Fibroblast of lung (primary cell): ENCODE data around the gene JTB. TPM values are rescaled to one million over a fixed set of nuclear protein-coding genes. Genes with fewer than 3 reads are reported as not detected.

Experiments
- DNase-seq, 2 donors: peaks; one replicate each; pipeline versions ENCODE4 v3.0.0 to v3.0.0-alpha.2; 2010; ENCODE audit warnings: low read depth in 2 of 2
- H2AFZ ChIP-seq: 2 replicates; pipeline ENCODE4 v1.5.1; 2012; ENCODE audit warnings: low read length, control low read depth, inconsistent platforms
- H3K27ac ChIP-seq: 2 replicates; pipeline ENCODE4 v1.5.1; 2011; ENCODE audit warnings: low read length, control low read depth; ENCODE audit not compliant: insufficient read depth
- H3K27me3 ChIP-seq: 2 replicates; pipeline ENCODE4 v1.5.1; 2011; ENCODE audit warnings: mild to moderate bottlenecking, low read length; ENCODE audit not compliant: control insufficient read depth, insufficient read depth
- H3K36me3 ChIP-seq: 2 replicates; pipeline ENCODE4 v1.5.1; 2011; ENCODE audit warnings: low read length; ENCODE audit not compliant: control insufficient read depth, insufficient read depth
- H3K4me1 ChIP-seq: 2 replicates; pipeline ENCODE4 v1.5.1; 2011; ENCODE audit warnings: low read length; ENCODE audit not compliant: control insufficient read depth, insufficient read depth; ENCODE audit errors: extremely low read depth
- H3K4me2 ChIP-seq: 2 replicates; pipeline ENCODE4 v1.5.1; 2011; ENCODE audit warnings: low read length, control low read depth; ENCODE audit not compliant: insufficient read depth; ENCODE audit errors: extremely low read depth
- H3K4me3 ChIP-seq, 4 experiments: fragments of 200-600 bp in 1 of 4; sonication (generic) in 1 of 4; replicated peaks in 1 of 4; 2 replicates each; pipeline ENCODE4 v1.5.1; 2011 to 2016; ENCODE audit warnings: low read length in 4 of 4, low read depth in 3 of 4, mild to moderate bottlenecking in 3 of 4, control low read depth in 2 of 4, inconsistent platforms in 1 of 4, mixed read lengths in 1 of 4; ENCODE audit not compliant: insufficient read depth in 1 of 4; ENCODE audit errors: control extremely low read depth in 1 of 4
- H3K79me2 ChIP-seq: 2 replicates; pipeline ENCODE4 v1.5.1; 2012; ENCODE audit warnings: mild to moderate bottlenecking, low read length, inconsistent platforms; ENCODE audit not compliant: control insufficient read depth, insufficient read depth
- H3K9ac ChIP-seq: 2 replicates; pipeline ENCODE4 v1.5.1; 2011; ENCODE audit warnings: mild to moderate bottlenecking, low read length, control low read depth; ENCODE audit not compliant: insufficient read depth
- H3K9me3 ChIP-seq: 2 replicates; pipeline ENCODE4 v1.5.1; 2012; ENCODE audit warnings: low read depth, low read length; ENCODE audit not compliant: control insufficient read depth, insufficient read depth
- H4K20me1 ChIP-seq: 2 replicates; pipeline ENCODE4 v1.5.1; 2011; ENCODE audit warnings: low read length; ENCODE audit not compliant: control insufficient read depth, insufficient read depth; ENCODE audit errors: extremely low read depth
- CTCF ChIP-seq, 2 donors: IDR thresholded peaks in 1 of 2; conservative IDR thresholded peaks in 1 of 2; 1 replicate in 1 of 2; 2 replicates in 1 of 2; pipeline ENCODE4 v1.5.1; 2011 to 2012; ENCODE audit warnings: low read length in 2 of 2, control low read depth in 1 of 2, inconsistent platforms in 1 of 2, low read depth in 1 of 2, mild to moderate bottlenecking in 1 of 2
- EZH2 ChIP-seq: IDR thresholded peaks from 2 replicates; pipeline ENCODE4 v1.5.1; 2012; ENCODE audit warnings: low read length, control low read depth, mild to moderate bottlenecking; ENCODE audit errors: missing control alignments
- polyA plus RNA-seq, 2 donors: library from polyadenylated mRNA; depleted of rRNA in 1 of 2; stranded (reverse) in 1 of 2; unstranded in 1 of 2; fragments of >200 nt; gene quantifications; 2 replicates each; pipeline ENCODE4 v1.2.1, GENCODE V29; 2011 to 2012; ENCODE audit warnings: missing spikeins in 1 of 2
- total RNA-seq: library from RNA; depleted of rRNA; stranded (reverse); fragments of >200 nt; gene quantifications from 2 replicates; pipeline ENCODE4 v1.2.1, GENCODE V29; 2014

JTB gene
- total and polyA plus RNA-seq, 2 donors (not counting 1 experiment from before 2014, with no cell fraction given), result 98.9 to 123 TPM

DNA sequence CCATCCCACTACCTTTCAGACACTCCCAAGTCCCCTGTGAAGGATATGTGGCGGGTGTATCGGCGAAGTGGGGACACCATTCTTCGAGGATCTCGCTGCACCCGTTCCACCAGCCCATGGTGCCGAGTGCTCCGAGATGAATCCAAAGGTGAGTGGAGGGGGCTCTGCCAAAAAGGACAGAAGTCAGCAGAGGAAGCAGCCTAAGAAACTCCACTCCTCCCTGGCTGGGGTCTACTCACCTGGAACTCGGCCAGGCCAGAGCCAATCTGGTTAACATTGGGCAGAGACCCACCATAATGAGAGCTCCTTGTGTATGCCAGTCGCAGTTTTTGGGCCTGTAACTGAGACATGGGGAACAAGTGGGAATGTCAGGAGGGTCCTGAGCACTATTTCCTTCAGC is 22.6 kb downstream of the JTB start:
- Histone ChIP-seq H2AFZ (no peak overlapping the region), H3K4me2 (no peak overlapping the region), H3K27ac (no peak overlapping the region), H3K4me3 (no peak overlapping the region), H3K36me3 (peaks cover 13% of the 10 kb centered on the region), H3K4me1 (peaks cover 4% of the 10 kb centered on the region), H4K20me1 (no peaks in the 10 kb centered on the region), H3K9ac (no peak overlapping the region), H3K9me3 (no peaks in the 10 kb centered on the region), H3K79me2 (peaks cover 38% of the 10 kb centered on the region), H3K27me3 (no peaks in the 10 kb centered on the region)
- no peak for DNase-seq
- no peak for TF ChIP-seq CTCF (conservative IDR thresholded peaks at IDR 0.05 in 1 of 2, IDR thresholded peaks at IDR 0.05 in 1 of 2; ENCODE audit: low read depth in 1 of 2, low read length in 2 of 2)
- TF ChIP-seq EZH2, result no peak

- Histone ChIP-seq H3K79me2 (peaks cover 38% of the 10 kb centered on the region), H3K27me3 (no peaks in the 10 kb centered on the region), H3K4me3 (no peak overlapping the region), H3K9ac (no peak overlapping the region), H3K9me3 (no peaks in the 10 kb centered on the region), H3K27ac (no peak overlapping the region), H4K20me1 (no peaks in the 10 kb centered on the region), H3K36me3 (peaks cover 15% of the 10 kb centered on the region), H3K4me1 (peaks cover 4% of the 10 kb centered on the region), H3K4me2 (no peak overlapping the region), H2AFZ (no peak overlapping the region)
- DNase-seq, result no peak
- TF ChIP-seq CTCF (conservative IDR thresholded peaks at IDR 0.05 in 1 of 2, IDR thresholded peaks at IDR 0.05 in 1 of 2; ENCODE audit: low read depth in 1 of 2, low read length in 2 of 2), result no peak
- TF ChIP-seq EZH2, result no peak
These were observed 23.6 kb downstream of the JTB start for GRCh38 chr1:153953859-153954365.

DNA sequence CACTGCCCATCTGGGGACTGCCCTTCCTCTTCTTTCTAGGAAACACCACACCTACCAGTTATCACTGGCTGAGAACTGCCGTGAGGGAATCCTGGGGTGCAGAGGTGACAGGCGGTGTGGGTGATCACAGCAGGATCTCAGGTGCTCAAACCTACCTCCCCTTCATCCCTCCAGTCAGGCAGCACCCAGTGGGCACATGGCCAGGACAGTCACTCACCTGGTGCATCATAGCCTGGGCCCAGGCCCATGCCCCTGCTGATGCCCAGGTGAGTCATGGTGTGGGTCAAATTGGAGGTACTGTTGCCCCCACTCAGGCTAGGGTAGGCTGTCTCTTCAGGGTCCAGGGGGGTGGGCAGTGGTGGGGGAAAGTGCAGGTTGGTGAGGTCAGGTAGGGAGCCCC is 25.7 kb downstream of the JTB start:
- Histone ChIP-seq H3K36me3 (peaks cover 20% of the 10 kb centered on the region), H3K27me3 (no peaks in the 10 kb centered on the region), H3K4me2 (no peak overlapping the region), H3K4me1 (peaks cover 2% of the 10 kb centered on the region), H3K4me3 (no peak overlapping the region), H3K9ac (no peak overlapping the region), H3K9me3 (no peaks in the 10 kb centered on the region), H2AFZ (no peak overlapping the region), H3K79me2 (peaks cover 25% of the 10 kb centered on the region), H3K27ac (no peak overlapping the region), H4K20me1 (no peaks in the 10 kb centered on the region)
- TF ChIP-seq EZH2 (no peak), CTCF (conservative IDR thresholded peaks at IDR 0.05 in 1 of 2, IDR thresholded peaks at IDR 0.05 in 1 of 2; ENCODE audit: low read depth in 1 of 2, low read length in 2 of 2) (no peak)
- no peak for DNase-seq
